Measurements from ENCODE around the gene TMEM247.

DNA sequence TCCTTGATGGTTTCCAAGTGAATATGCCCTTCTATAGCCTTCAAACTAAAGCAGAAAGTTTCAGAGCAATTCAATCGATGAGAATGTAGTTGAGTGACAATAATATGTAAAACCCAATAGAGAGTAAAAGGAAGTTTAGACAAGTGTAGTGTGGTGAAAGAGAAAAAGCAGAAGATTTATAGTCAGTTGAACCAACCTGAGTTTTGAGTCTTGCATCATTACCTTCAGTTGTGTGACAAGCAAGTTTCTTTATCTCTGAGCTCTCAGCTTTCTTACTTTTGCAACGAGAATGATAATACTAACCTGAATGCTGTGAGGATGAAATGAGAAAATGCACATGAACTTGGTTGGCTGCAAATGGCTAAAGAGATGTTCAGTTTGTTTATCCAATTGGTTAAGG lies 40.6 kb upstream of the TMEM247 start:
- TF ChIP-seq POLR2A (IDR thresholded peaks at IDR 0.05; ENCODE audit: low read depth, low read length) (no peak), TAF1 (IDR thresholded peaks at IDR 0.05; ENCODE audit: low read depth, low read length) (no peak), POLR2AphosphoS5 (IDR thresholded peaks at IDR 0.05; ENCODE audit: low read depth, low read length) (no peak), SPI1 (IDR thresholded peaks at IDR 0.05; ENCODE audit: low read depth, low read length) (no peak)

All from GM12891 (cell line).